Measurements from ENCODE around the gene GLIS2.

The GLIS2 gene

DNA sequence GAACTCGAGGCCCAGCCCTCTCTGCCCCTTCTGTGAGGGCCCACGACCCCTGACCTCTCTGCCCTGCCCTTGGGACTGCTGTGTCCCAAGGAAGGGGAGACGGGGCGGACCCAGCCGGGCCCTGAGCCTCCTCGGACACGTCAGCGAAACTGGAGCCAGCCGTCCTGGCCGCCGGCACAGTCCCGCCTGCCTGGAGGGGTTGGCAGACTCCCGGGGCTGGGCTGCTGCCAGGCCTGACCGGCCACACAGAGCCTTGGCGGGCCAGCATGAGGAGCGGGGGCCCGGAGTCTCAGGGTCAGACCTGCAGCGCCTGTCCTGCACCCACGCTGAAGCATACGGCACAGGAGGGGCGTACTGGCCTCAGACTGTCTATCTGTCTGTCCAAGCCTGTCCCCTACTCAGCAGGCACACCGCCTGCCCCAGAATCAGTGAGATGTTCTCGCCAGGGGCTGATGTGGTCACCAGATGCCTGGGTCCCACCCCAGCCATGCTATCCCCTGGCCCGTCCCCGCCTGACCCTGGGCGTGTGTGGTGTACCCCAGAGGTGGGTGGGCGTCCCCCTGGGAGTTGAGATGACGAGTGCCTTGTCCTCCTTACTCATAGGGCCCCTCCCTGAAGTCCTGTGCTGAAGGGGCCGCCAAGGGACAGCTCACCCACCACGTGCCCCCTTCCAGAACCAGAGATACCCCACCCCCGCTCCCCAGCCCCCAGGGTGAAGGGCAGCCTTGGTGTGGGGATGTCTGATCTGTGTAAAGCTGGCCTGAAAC lies 60.4 kb downstream of the GLIS2 start:
- Histone ChIP-seq H3K27ac (replicated peaks) (no peak overlapping the region), H3K27me3 (ENCODE audit: insufficient read depth, poor library complexity, severe bottlenecking) (no peaks in the 10 kb centered on the region), H3K4me3 (replicated peaks; ENCODE audit: insufficient read depth, low read length) (no peak overlapping the region)
- DNase-seq (ENCODE audit: low read depth in 1 of 2, low spot score in 1 of 2): no peak
- TF ChIP-seq, protein P1, sequence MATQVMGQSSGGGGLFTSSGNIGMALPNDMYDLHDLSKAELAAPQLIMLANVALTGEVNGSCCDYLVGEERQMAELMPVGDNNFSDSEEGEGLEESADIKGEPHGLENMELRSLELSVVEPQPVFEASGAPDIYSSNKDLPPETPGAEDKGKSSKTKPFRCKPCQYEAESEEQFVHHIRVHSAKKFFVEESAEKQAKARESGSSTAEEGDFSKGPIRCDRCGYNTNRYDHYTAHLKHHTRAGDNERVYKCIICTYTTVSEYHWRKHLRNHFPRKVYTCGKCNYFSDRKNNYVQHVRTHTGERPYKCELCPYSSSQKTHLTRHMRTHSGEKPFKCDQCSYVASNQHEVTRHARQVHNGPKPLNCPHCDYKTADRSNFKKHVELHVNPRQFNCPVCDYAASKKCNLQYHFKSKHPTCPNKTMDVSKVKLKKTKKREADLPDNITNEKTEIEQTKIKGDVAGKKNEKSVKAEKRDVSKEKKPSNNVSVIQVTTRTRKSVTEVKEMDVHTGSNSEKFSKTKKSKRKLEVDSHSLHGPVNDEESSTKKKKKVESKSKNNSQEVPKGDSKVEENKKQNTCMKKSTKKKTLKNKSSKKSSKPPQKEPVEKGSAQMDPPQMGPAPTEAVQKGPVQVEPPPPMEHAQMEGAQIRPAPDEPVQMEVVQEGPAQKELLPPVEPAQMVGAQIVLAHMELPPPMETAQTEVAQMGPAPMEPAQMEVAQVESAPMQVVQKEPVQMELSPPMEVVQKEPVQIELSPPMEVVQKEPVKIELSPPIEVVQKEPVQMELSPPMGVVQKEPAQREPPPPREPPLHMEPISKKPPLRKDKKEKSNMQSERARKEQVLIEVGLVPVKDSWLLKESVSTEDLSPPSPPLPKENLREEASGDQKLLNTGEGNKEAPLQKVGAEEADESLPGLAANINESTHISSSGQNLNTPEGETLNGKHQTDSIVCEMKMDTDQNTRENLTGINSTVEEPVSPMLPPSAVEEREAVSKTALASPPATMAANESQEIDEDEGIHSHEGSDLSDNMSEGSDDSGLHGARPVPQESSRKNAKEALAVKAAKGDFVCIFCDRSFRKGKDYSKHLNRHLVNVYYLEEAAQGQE (IDR thresholded peaks at IDR 0.05; ENCODE audit: insufficient replicate concordance, low read depth): no peak
- TF ChIP-seq SPI1 (IDR thresholded peaks at IDR 0.05; ENCODE audit: borderline replicate concordance, low read depth) (no peak), GABPA (IDR thresholded peaks at IDR 0.05; ENCODE audit: low read depth) (no peak), POLR2AphosphoS5 (IDR thresholded peaks at IDR 0.05; ENCODE audit: low read depth) (no peak)
- TF ChIP-seq, protein P2, sequence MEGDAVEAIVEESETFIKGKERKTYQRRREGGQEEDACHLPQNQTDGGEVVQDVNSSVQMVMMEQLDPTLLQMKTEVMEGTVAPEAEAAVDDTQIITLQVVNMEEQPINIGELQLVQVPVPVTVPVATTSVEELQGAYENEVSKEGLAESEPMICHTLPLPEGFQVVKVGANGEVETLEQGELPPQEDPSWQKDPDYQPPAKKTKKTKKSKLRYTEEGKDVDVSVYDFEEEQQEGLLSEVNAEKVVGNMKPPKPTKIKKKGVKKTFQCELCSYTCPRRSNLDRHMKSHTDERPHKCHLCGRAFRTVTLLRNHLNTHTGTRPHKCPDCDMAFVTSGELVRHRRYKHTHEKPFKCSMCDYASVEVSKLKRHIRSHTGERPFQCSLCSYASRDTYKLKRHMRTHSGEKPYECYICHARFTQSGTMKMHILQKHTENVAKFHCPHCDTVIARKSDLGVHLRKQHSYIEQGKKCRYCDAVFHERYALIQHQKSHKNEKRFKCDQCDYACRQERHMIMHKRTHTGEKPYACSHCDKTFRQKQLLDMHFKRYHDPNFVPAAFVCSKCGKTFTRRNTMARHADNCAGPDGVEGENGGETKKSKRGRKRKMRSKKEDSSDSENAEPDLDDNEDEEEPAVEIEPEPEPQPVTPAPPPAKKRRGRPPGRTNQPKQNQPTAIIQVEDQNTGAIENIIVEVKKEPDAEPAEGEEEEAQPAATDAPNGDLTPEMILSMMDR (IDR thresholded peaks at IDR 0.05; ENCODE audit: insufficient read depth, low read length): no peak

DNA sequence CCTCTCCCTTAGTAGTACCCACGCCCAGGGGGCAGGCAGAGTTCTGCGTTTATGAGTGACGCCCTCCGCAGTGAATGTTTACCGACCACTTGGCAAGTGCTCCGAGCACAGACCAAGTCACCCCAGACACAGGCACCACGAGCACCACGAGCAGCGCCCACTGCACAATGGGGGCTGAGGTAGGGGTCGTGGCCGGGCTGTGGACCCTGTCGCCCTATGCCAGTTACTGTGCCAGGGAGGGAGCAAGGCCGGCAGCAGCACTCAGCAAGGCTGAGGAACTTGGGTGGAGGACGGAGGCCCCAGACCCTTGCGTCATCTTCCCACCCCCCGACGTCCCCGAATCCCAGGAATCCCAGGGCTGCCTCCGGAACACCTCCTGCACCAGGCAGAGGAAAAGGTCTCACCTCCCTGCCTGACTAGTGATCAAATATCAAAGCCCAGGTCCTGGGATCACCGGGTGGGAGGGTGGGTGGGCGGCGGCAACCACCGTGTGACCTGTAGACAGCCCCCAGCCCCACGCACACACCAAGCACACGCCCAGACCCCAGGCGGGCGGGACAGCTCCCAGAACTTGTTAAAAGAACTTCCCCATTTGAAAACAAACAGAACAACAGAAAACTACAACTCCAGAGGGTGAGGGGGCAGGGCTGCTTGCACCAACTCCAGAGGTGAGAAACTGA lies 61.2 kb downstream of the GLIS2 start:
- Histone ChIP-seq H3K4me3 (replicated peaks; ENCODE audit: insufficient read depth, low read length) (no peak overlapping the region), H3K27ac (replicated peaks) (no peak overlapping the region), H3K27me3 (ENCODE audit: insufficient read depth, poor library complexity, severe bottlenecking) (no peaks in the 10 kb centered on the region)

DNA sequence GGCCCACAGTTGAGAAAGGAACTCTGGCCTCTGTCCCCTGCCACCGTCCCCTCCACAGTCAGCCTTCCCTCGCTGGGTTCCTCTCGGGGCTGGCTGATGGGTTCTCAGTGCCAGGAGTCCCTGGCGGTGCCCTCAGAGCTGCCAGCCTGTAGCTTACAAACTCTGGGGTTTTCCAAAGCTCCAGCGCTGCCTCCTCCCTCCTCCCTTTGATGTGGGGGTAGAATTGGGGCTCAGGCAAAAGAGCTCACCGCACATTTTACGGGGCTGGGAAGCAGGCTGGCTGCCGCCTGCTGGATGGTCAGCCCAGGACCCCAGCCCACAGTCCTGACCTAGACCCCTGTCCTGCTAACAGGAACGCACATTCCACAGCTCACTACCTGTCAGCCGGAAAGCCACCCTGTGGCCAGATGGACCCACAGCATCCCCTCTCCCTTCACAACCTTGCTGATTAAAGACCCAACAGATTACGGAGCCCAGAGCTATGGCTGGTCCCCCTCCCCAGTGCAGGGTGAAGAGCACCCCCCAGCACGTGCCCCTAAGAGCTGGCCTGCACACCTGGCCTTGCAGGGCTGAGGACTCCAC lies 61.8 kb downstream of the GLIS2 start:
- TF ChIP-seq POLR2AphosphoS5 (IDR thresholded peaks at IDR 0.05; ENCODE audit: low read depth) (no peak), GABPA (IDR thresholded peaks at IDR 0.05; ENCODE audit: low read depth) (no peak), SPI1 (IDR thresholded peaks at IDR 0.05; ENCODE audit: borderline replicate concordance, low read depth) (no peak)
- Histone ChIP-seq H3K4me3 (replicated peaks; ENCODE audit: insufficient read depth, low read length) (no peak overlapping the region), H3K27me3 (ENCODE audit: insufficient read depth, poor library complexity, severe bottlenecking) (no peaks in the 10 kb centered on the region), H3K27ac (replicated peaks) (no peak overlapping the region)
- DNase-seq (ENCODE audit: low read depth in 1 of 2, low spot score in 1 of 2): no peak

More for the DNA sequence above, 61.2 kb downstream of the GLIS2 start:
- TF ChIP-seq, protein P2 (IDR thresholded peaks at IDR 0.05; ENCODE audit: insufficient read depth, low read length): no peak
- TF ChIP-seq SPI1 (IDR thresholded peaks at IDR 0.05; ENCODE audit: borderline replicate concordance, low read depth): no peak
- no peak for DNase-seq (ENCODE audit: low read depth in 1 of 2, low spot score in 1 of 2)

DNA sequence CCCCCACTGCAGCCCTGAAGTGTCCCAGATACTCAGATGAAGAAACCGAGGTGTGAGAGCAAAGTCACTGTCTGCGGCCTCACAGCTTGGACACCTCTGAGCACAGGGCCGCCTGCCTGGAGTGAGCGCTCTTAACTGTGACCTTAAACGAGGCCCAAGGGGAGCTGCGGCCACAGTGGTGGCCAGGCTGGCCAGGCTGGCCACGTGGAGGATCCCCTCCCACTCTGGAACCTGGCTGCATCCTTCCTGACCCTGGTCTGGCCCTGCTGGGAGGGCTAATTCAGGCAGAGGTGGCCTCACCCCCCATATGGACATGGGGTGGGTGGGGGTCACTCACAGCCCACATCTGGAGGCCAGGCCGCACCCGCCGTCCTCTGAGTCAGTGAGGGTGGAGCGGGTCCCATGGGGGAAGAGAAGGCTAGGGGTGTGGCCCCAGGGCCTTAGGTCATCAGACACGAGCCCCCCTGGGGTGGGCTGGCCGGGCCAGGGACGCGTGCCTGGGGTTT lies 62.3 kb downstream of the GLIS2 start:
- TF ChIP-seq, protein P1 (IDR thresholded peaks at IDR 0.05; ENCODE audit: insufficient replicate concordance, low read depth): no peak
- TF ChIP-seq, protein P2 (IDR thresholded peaks at IDR 0.05; ENCODE audit: insufficient read depth, low read length): no peak
- no peak for TF ChIP-seq SPI1 (IDR thresholded peaks at IDR 0.05; ENCODE audit: borderline replicate concordance, low read depth)
- TF ChIP-seq GABPA (IDR thresholded peaks at IDR 0.05; ENCODE audit: low read depth): no peak
- TF ChIP-seq POLR2AphosphoS5 (IDR thresholded peaks at IDR 0.05; ENCODE audit: low read depth): no peak
- Histone ChIP-seq H3K27ac (replicated peaks) (no peak overlapping the region), H3K27me3 (ENCODE audit: insufficient read depth, poor library complexity, severe bottlenecking) (no peaks in the 10 kb centered on the region), H3K4me3 (replicated peaks; ENCODE audit: insufficient read depth, low read length) (no peak overlapping the region)
- DNase-seq (ENCODE audit: low read depth in 1 of 2, low spot score in 1 of 2): no peak

All from HL-60 (cell line).